HG03575 (cell line): ENCODE results near the gene DOCK11.
"Not testable (repeated sequence)": the region's sequence is repeated elsewhere in the genome, so short reads cannot be mapped to it uniquely, and the experiment has no call there.

ENCODE experiments used
- ATAC-seq: cut with Tn5 transposase; IDR thresholded peaks from one replicate; pipeline ENCODE4 v1.9.1; 2021; ENCODE audit not compliant: unreplicated experiment, insufficient number of reproducible peaks, low FRiP score; ENCODE audit errors: extremely low read depth

Gene DOCK11

DNA sequence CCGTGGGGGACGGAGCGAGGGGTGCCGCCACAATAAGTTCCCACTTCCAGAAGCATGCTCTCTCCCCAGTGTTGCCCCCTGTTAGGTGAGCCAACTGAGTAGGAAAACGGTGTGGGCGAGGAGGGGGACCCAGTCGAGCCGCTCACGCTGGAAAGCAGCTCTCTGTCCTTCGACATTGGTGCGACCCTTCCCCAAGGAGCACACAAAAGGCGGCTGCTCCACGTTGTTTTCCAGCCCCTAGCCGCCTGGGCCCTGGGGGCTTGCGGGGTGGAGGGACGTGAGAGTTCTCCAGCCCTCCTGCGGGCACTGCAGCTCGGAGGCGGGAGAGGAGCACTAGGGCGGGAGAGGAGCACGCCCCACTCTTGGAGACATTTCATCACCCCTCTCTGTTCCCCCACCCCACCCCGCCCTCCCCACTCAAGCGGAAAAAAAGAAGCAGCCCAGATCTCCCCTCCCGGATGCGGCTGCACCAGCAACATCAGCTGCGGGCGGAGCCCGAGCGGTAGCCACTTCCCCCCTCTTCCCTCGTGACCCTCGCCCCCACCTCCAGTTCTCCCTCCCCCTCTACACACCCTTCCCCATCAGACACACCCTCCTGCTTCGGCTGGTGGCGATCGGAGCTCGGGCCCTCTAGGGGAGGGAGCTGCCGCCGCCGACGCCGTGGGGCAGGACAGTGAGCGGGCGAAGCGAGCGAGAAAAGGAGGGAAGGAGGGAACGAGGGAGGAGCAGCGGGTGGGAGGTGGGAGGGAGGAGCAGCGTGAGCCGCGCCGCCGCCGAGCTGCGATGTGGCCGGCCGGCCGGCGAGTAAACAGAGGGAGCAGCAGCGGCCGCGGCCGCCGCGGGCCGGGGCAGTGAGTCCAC lies at the start of gene DOCK11:
Gene DOCK11 (plus strand): TSS at position 755 of the 861 bp plus-strand sequence. CDS start 157 bp downstream, outside the sequence.
- no peak for ATAC-seq

DNA sequence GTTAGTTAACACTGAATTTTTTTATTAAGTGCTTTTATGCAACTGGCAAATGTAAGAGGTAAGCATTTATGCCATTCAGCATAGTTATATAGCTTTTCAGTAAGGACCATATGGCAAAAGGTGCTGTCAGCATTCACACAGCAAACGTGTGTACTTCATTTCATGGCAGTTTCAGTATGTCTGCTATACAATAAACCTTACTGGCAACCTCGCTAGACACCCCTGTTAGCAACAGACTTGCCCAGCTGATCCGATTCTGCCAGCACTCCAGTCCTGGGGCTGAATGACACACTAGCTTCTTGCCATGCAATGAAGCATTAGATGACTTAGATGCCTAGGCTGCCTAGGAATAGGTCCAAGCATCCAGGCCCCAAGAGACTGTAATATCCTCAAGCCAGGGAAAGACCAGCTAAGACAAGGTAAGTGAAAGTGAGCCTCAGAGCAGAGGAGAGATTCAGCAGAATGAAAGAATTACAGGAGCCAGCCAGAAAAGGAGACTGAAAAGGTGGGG lies 47.3 kb upstream of the DOCK11 start:
- no peak for ATAC-seq

DNA sequence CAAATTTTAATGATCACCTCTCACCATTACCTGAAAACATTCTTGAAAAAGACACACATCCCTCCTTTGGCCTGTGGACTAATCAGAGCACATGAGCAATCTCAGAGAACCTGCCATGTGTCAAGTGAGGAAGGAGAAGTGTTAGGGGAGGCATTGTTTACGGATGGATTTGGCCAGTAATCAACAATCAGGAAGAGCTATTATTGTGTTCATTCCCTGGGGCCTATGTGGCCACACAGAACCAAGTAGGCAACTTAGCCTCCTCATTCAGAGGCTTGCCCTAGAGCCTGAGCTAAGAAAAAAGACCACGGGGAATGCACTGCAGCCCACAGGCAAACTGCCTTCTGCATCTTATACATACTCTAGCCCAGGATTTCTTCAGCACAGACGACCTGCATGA lies 40.6 kb upstream of the DOCK11 start:
- ATAC-seq: no peak

DNA sequence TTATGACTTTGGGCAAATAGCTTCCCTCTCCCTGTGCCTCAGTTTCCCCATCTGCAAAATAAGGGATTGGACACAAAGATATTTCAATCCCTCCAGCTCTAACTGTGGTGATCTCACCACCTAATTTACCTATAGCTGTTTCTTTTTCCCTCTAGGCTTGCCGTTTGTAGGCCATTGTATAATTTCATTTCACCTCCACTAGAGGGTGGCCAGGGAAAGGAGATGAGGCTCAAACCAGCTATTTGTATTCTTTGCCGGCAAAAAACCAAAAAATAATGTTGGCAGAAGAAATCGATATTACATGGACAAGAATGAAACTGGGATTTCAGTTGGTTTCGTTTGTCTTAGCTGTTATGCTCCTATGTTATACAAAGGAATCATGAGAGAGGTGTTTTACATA lies 36.1 kb upstream of the DOCK11 start:
- ATAC-seq: no peak

DNA sequence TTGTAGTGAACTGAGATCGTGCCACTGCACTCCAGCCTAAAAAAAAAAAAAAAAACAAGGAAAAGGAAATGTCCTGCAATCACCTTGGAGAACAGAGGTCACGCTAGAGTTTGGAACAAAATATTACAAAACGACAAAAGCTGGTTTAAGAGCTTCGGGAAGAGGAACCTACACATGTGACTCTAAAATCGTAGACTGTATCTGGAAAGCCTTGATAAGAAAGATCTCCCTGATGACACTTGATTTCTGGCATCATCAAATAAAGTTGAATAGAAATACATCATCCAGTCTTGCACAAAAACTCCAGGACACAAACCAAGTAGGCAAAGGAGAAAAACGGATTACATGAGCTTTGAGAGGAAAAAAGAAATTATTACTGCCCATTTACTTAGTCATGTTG lies 31.1 kb upstream of the DOCK11 start:
- no peak for ATAC-seq

DNA sequence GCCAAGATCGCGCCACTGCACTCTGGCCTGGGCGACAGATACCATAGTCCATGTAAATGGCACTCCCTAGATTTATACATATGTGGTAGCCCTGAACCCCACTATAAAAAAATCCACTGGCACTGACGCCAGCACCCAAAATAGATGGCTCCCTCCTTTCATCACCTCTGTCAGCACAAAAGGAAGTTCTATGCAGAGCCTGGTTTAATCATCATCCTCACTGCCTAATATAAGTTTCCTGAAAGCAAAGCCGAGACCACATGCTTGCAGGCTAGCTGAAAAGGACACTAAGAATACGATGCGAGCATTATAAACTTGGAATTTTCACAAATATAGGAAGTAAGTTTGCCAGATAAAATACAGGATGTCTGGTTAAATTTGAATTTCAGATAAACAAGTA lies 27.5 kb upstream of the DOCK11 start:
- ATAC-seq: no peak

DNA sequence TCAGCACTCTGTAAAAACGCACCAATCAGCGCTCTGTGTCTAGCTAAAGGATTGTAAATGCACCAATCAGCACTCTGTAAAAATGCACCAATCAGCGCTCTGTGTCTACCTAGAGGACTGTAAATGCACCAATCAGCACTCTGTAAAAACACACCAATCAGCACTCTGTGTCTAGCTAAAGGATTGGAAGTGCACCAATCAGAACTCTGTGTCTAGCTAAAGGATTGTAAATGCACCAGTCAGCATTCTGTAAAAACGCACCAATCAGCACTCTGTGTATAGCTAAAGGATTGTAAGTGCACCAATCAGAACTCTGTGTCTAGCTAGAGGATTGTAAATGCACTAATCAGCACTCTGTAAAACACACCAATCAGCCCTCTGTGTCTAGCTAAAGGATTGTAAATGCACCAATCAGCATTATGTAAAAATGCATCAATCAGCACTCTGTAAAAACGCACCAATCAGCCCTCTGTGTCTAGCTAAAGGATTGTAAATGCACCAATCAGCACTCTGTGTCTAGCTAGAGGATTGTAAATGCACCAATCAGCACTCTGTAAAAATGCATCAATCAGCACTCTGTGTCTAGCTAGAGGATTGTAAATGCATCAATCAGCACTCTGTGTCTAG lies 24.8 kb upstream of the DOCK11 start:
- not testable (repeated sequence) for ATAC-seq

DNA sequence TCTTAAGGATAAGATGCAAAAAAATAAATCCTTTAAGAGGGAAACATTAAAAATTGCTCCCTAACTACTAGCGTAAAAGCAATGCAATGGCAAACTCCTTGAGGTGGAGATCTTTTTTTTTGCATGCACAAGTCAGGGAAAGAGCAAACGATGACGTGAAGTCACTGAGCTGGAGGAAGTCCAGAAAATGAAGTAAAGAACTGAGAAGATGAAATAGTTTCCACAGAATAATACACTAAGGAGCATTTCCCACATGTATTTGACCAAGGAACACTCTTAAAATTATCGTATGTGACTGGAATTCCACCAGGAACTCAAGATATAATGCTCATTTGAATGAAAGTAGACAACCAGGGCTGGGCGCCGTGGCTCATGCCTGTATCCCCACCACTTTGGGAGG lies 21.0 kb upstream of the DOCK11 start:
- no peak for ATAC-seq

DNA sequence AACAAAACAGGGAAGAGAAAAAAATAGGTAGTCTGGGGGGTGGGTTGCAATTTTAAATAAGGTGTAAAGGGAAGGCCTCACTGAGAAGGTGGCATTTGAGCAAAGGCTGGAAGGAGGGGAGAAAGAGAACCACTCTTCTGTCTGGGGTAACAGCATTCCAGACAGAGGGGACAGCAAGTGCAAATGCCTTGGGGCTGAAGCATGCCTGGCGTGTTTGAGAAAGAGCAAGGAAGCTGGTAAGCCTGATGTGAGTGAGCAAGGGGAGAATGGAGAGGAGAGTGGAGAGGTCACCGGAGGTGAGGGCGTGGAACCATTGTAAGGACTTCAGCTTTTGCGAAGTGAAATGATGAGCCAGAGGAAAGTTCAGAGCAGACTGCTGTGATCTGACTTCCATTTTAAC lies 19.7 kb upstream of the DOCK11 start:
- ATAC-seq: no peak

DNA sequence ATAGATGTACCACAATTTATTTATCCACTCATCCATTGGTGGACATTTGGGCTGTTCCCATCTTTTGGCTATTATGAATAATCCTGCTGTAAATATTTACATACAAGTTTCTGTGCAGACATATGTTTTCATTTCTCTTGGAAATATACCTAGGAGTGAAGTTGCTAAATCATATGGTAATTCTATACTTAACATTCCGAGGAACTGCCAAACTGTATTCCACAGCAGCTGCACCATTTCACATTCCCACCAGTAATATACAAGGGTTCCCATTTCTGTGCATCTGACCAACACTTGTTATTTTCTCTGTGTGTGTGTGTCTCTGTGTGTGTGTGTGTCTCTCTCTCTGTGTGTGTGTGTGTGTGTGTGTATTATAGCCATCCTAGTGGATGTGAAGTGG lies 15.4 kb upstream of the DOCK11 start:
- no peak for ATAC-seq

DNA sequence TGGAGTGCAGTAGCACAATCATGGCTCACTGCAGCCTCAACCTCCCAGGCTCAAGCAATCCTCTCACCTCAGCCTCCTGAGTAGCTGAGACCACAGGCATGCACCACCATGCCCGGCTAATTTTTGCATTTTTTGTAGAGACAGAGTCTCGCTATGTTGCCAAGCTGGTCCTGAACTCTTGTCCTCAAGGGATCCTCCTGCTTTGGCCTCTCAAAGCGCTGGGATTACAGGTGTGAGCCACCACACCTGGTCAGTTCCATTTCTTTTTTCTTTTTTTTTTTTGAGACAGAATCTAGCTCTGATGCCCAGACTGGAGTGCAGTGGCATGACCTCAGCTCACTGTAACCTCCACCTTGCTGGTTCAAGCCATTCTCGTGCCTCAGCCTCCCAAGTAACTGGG lies 13.2 kb upstream of the DOCK11 start:
- not testable (repeated sequence) for ATAC-seq

DNA sequence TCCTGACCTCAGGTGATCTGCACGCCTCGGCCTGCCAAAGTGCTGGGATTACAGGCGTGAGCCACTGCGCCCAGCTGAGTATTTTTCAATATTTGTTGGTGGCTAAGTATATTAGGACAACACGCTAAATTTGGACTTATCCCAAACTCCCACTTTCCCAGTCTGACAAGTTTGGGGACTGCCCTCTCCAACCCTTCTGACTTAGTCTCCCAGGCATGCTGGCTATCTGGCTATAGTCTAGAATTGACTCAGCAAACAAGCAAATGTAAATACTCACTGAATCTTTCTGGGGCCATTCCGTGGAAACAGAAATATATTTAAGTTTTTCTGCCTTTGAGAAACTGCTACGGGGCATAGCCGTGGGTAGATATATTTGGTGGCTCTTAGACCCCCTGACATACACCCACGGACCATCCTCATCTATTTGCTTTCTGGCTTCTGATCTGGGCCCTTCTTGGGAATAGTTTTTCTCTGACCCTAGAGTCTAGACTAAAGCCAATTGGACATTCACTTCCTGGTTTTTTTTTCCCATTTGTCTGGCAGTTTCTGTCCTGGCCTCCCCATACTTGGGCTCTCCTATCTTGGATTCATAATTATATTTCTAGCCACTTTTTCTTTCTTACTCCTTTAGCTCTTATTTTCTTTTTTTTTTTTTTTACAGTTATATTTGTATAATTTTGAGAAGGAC lies 11.3 kb upstream of the DOCK11 start:
- ATAC-seq: no peak

DNA sequence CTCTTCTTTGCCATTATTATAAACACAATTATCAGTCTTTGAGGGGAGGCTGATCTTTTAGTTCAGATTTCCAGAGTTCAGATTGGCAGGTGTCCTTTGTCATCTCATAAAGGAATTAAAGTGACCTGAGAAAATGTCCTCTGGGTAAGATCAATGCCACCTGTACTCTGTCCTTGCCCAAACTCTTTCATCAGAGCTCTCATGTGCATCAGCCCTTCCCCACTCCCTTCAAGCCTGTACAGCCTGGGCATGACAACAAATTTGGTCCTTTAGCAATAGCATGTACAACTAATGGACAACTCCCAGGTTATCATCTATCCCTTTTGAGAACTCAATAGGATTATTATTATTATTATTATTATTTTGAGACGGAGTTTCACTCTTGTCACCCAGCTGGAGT lies 8.9 kb upstream of the DOCK11 start:
- not testable (repeated sequence) for ATAC-seq

DNA sequence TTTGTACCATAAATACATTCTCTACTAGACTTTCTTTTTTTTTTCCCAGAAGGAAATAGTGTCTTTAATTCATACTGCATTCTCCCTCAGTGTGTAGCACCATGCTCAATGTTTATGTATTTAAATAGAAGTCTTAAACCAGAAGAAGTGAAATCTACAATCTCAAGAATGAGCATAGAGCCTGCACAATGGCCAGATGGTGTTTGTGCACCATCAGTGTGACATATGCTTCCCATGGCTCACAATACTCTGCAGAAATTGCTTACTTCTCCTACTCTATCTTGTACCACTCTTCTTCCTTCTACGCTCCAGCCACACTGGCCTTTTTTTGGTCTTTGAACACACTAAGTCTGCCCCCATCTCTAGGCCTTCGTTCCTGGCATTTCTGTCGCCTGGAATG lies 2.6 kb upstream of the DOCK11 start:
- no peak for ATAC-seq

DNA sequence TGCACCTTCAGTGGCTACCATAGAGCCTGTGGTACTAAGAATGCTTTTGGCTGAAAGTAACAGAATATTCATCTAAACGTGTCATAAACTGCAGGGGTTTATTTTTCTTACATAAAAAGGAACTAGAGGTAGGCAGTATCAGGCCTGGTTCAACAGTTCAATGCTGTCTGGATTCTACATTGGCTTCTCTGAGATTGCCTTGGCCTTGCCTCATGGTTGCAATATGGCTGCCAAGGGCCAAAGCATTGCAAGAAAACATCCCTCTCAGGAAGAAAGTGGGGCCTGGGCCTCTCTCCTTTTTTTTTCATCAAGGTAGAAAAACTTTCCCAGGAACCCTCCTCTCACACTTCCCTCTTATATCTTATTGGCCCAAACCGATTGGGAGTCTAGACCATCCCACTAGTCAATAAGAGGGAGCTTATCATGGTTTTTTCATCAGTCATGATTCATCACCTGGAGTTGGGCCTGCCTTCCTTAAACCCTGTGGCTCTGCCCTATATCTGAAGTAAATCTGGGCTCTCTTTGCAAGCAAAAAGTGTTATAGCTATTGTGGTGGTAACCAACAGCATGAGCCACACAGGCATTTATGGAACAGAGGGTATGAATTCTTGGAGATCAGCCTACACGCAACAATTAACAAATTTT lies 1.8 kb upstream of the DOCK11 start:
- ATAC-seq: no peak

DNA sequence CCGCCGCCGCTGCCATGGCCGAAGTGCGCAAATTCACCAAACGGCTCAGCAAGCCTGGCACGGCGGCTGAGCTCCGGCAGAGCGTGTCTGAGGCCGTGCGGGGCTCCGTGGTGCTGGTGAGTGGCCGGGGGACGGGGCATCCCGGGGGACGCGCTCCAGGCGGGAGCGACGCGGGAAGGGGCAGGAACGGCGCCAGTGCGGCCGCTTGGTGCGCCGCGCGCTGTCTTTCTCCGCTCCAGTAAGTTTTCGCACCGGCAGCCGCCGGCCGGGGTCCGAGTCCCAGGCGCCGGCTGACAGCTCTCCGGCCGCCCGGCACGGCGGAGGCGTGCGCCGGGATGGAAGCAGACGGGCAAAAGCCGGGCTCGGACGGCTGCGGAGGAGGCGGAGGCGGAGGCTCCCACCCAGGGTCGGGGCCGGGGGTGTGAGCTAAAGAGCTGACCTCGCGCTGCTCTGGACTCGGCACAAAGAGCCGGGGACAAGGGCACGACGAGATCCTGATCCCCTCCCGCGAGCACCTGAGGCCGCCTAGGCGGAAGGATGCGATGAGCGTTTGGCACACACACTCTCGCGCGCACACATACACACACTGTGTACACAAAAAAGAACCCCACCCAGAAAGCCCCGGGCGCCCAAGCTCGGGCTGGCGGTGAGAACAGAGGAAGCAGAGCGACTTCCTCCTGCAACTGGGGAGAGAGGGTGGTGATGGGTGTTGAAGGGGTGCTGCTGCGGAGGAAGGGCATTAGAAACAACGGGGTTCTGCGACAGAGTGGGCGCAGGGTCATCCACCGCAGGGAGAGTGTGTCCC lies 545 bp downstream of the DOCK11 start:
- ATAC-seq: no peak

DNA sequence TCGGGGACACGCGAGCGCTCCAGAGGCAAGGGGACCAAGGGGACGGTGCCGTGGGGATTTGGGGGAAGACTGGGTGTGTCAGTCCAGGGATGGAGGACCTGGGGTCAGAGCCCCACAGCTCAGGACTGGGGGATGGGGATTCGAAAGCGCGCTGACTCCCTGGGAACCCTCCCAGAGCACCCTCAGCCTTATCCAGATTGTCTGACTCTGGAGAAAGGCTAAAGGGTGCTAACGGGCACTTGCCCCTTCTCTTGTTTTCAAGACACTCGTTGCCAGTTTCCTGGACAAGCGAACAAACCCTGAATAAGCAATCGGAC lies 1.1 kb downstream of the DOCK11 start:
- no peak for ATAC-seq

DNA sequence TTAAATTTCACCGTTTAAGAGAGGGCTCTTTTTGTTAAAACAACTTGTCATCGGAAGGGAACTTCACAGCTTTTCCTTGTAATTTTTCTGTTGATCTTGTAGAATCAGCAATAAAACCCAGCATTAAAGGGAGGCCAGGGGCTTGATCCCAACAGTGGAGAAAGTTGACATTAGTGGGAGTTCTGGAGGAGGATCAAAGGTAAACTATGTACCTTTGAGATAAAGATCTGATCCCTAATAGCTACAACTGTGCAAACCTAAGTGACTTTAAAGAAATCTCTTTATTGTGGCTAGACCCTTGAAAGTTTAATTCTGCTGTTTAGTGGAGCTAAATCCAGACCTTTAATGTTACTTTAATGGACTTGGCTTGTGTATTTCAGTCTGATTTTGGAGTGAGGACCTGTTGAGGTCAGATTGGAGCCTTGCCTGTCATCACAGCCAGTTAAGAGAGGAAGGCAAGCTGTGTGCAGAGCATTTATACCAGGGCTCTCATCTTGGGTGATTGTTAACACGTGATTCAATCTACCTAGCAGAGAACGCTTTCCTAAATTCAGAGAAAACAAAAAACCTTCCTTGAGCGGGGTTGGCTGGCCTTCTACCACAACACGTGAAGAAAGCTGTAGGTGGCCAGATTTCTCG lies 1.7 kb downstream of the DOCK11 start:
- no peak for ATAC-seq
